Duodenal mucosa (tissue), 2 donors: Measurements from ENCODE around the gene DPYSL3.

Experiments
- H3K27ac ChIP-seq: one replicate; pipeline ENCODE4 v1.7.0; 2013; ENCODE audit warnings: low read depth, low read length
- H3K27me3 ChIP-seq, 2 donors: one replicate each; pipeline ENCODE4 v1.7.0; 2013; ENCODE audit warnings: low read length in 2 of 2, control low read depth in 1 of 2; ENCODE audit not compliant: insufficient read depth in 2 of 2, control insufficient read depth in 1 of 2
- H3K36me3 ChIP-seq, 2 donors: one replicate each; pipeline ENCODE4 v1.7.0; 2013; ENCODE audit warnings: low read length in 2 of 2, control low read depth in 1 of 2; ENCODE audit not compliant: insufficient read depth in 2 of 2, control insufficient read depth in 1 of 2
- H3K4me1 ChIP-seq, 2 donors: one replicate each; pipeline ENCODE4 v1.7.0; 2013; ENCODE audit warnings: low read length in 2 of 2, control low read depth in 1 of 2; ENCODE audit not compliant: insufficient read depth in 2 of 2, control insufficient read depth in 1 of 2
- H3K4me3 ChIP-seq, 2 donors: one replicate each; pipeline ENCODE4 v1.7.0; 2013; ENCODE audit warnings: low read length in 2 of 2, low read depth in 1 of 2
- H3K9ac ChIP-seq, 2 donors: one replicate each; pipeline ENCODE4 v1.7.0; 2013; ENCODE audit warnings: low read length in 2 of 2, low read depth in 1 of 2
- H3K9me3 ChIP-seq, 2 donors: one replicate each; pipeline ENCODE4 v1.7.0; 2013; ENCODE audit warnings: low read length in 2 of 2, control low read depth in 1 of 2; ENCODE audit not compliant: control insufficient read depth in 1 of 2

The DPYSL3 gene

DNA sequence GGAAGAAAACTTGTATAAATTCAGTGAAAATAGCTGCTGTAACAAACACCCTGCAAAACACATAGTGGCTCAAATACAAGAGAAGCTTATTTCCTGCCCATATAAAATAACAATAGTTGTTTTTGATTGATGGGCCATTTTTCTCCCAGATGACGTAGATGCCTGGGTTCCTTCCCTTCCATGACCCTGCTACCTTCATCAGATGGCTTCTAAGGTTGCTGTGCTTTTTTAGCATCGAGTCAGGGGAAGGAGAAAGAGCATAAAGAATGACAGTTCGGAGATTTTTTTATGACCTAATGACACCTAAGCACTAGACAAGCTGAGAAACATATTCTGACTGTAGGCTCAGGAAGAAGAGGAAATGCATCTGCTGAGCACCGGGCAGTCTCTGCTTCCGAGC, 34.7 kb upstream of the DPYSL3 start:
- Histone ChIP-seq H3K9me3 (no peaks in the 10 kb centered on the region), H3K4me3 (no peak overlapping the region), H3K36me3 (no peaks in the 10 kb centered on the region), H3K4me1 (no peaks in the 10 kb centered on the region), H3K9ac (no peak overlapping the region), H3K27me3 (no peaks in the 10 kb centered on the region), H3K27ac (no peak overlapping the region)

DNA sequence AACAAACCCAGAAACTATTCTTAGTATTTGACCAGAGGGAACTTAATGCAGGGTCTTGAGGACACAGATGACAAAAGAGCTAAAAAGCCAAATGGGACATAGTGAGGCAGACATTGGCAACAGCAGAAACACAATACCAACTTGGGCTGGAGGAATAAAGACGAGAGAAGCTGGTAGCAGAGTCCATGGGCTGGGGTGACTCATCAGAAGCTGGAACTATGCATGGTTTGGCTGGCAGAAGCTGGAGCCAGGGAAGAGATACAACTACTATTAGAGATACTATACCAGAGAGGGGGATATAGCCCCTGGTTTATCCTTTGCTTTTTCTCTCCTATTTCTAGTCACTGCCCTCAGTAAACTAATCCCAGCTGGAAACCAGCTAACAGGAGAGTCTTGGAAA, 29.2 kb upstream of the DPYSL3 start:
- Histone ChIP-seq H3K4me3 (no peak overlapping the region), H3K9me3 (no peaks in the 10 kb centered on the region), H3K36me3 (no peaks in the 10 kb centered on the region), H3K27me3 (no peaks in the 10 kb centered on the region), H3K4me1 (no peaks in the 10 kb centered on the region), H3K9ac (no peak overlapping the region), H3K27ac (no peak overlapping the region)

DNA sequence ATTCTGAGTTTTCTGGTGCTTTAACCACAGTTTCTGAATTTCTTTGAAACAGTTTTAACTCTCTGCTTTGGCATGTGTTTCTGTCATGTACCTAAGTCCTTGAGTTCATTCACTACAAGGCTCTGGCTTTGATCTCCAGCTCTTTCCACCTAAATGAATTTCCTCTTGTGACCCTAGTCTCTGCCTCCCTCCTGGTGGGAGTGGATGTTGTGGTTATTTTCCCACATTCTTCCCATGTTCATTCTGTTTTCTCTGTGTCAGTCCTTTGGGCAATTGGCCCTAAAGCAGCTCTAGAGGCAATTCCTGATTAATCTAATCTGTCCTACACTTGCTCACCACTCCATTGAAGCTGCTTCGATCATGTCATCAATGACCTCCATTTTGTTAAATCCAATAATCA, 28.4 kb upstream of the DPYSL3 start:
- H3K36me3 ChIP-seq = no peaks in the 10 kb centered on the region

DNA sequence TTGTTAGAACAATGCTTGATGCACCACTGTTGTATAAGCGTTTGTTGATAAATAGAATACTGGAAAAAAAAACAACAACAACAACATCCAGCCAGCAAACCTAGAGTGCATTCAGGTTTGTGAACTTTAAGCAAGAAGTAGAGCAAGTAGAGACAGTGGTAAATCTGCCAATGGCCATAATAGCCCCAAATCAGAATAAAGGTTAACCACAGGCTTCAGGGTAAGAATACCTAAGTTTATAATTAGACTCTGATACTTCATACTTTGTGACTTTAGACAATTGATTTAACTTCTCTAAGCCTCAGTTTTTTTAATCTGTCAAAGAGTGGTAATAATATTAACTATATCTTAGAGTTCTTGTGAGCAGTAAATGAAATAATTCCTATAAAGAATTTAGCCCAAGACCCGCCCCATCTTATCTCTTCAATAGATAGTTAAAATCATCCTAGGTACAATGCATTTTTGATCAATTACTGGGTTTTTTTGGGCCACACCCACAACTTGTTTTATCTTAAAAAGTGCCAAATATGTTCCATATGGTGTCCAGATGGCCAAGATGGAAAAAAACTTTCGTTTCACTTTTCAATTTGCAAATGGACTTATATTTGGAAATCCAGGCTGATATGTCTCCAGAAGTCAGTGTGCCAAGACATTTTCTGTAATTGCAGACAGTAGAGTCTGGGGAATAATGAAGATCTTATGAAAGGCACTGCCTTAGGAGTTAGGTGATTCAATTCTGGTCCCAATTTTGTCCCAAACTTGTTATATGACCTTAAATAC, 24.5 kb upstream of the DPYSL3 start:
- no peaks in the 10 kb centered on the region for H3K36me3 ChIP-seq
- no peak overlapping the region for H3K4me3 ChIP-seq
- no peaks in the 10 kb centered on the region for H3K4me1 ChIP-seq
- no peak overlapping the region for H3K27ac ChIP-seq
- H3K27me3 ChIP-seq = no peaks in the 10 kb centered on the region
- H3K9me3 ChIP-seq = no peaks in the 10 kb centered on the region
- H3K9ac ChIP-seq = no peak overlapping the region

More for the DNA sequence above, 28.4 kb upstream of the DPYSL3 start:
- Histone ChIP-seq H3K4me3 (no peak overlapping the region), H3K9me3 (no peaks in the 10 kb centered on the region), H3K4me1 (no peaks in the 10 kb centered on the region), H3K27me3 (no peaks in the 10 kb centered on the region), H3K27ac (no peak overlapping the region), H3K9ac (no peak overlapping the region)

DNA sequence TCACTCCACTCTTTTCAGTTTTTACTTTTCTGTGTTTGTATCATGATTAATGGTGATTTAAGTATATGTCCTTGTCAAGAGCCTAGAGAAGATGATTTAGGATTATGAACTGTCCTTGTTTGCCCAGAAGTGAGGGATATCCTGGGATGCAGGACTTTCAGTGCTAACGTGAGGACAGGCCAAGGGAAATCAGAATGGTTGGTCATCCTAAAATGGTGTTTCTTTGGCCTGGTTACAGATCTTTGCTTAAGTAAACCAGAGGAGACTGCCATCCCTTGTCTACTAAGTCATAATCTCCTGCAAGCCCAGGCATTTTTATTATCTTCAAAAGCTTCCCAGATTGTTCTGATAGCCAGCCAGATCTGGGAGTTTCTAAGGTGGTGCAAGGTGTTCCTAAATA, 22.3 kb upstream of the DPYSL3 start:
- Histone ChIP-seq H3K9me3 (no peaks in the 10 kb centered on the region), H3K36me3 (no peaks in the 10 kb centered on the region), H3K4me1 (no peaks in the 10 kb centered on the region), H3K4me3 (no peak overlapping the region), H3K27ac (no peak overlapping the region), H3K9ac (no peak overlapping the region), H3K27me3 (no peaks in the 10 kb centered on the region)

DNA sequence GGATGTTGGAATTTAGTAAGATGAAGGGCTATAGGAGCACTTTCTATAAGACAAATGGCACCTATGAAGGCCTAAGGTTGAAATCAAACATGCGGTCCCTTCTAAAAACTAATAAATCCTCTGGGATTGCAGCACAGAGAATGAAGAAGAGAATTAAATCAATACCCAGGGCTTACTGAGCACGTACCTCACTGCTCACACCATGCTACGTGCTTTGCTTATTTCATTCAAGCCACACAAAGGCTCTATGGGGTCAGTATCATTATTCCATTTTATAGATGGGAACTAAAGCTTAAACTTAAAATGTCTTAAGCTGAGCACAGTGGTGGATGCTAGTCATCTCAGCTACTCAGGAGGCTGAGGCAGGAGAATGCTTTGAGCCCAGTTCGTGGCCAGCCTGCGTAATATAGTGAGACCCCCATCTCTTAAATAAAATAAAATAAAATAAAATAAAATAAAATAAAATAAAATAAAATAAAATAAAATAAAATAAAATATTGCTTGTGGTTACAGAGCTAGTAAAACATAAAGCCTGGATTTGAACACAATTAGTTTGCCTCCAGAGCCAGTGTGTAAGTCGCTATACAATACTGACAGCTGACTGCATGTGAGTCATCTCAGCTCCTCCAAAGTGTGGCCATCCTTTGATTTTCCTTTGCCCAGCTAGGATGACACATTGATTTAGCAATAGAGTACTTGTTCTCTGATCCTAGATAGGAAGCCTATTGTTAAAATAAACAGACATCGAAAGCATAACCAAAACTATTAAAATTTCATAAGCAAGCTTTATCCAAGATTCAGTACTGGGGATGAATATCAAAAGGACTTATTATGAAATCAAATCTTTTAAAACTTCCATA, 20.9 kb upstream of the DPYSL3 start:
- H3K4me1 ChIP-seq = no peaks in the 10 kb centered on the region
- no peak overlapping the region for H3K27ac ChIP-seq
- no peaks in the 10 kb centered on the region for H3K27me3 ChIP-seq
- no peaks in the 10 kb centered on the region for H3K9me3 ChIP-seq
- H3K36me3 ChIP-seq = no peaks in the 10 kb centered on the region
- no peak overlapping the region for H3K4me3 ChIP-seq
- no peak overlapping the region for H3K9ac ChIP-seq

DNA sequence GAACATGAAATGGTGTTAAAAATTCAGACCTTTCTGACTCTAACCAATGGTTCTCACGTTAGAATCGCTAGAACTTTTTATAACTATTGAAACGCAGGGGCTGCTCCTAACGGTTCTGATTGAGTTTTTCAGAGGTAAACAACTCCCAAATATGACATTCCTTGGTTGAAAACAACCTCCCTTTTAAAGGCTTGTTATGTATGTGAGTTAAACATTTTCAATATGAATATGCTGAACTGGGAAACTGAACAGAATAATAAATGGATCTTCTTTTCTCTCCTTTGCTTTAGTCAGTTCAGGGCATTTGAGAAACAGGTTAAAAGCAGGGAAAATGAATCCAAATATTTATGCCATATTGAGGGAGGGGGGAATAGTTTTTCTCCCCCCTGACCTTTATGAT, 13.2 kb upstream of the DPYSL3 start:
- no peaks in the 10 kb centered on the region for H3K4me1 ChIP-seq
- no peak overlapping the region for H3K27ac ChIP-seq
- H3K36me3 ChIP-seq = no peaks in the 10 kb centered on the region
- H3K9me3 ChIP-seq = no peaks in the 10 kb centered on the region
- H3K27me3 ChIP-seq = no peaks in the 10 kb centered on the region
- no peak overlapping the region for H3K4me3 ChIP-seq
- H3K9ac ChIP-seq = no peak overlapping the region

DNA sequence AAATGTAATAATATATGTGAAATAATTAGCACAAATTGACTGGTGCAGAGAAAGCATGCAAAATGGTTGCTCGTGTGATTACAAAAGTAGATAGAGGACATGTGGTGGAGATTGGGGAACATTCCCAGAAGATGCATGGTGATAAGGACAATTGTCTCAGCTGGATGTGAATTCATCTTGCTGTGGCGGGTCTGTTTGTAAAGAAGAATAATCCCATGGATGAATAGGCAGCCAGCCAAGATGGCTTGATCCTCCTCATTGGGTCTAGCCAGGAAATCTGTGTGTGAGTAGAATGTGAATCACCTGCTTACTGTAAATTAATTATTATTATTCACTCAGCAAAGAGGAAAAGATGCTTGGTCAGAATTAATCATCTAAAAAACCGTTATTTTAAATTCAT, 12.6 kb upstream of the DPYSL3 start:
- H3K27me3 ChIP-seq = no peaks in the 10 kb centered on the region
- H3K4me3 ChIP-seq = no peak overlapping the region
- H3K27ac ChIP-seq = no peak overlapping the region
- H3K9ac ChIP-seq = no peak overlapping the region
- no peaks in the 10 kb centered on the region for H3K4me1 ChIP-seq
- H3K9me3 ChIP-seq = no peaks in the 10 kb centered on the region
- H3K36me3 ChIP-seq = no peaks in the 10 kb centered on the region

DNA sequence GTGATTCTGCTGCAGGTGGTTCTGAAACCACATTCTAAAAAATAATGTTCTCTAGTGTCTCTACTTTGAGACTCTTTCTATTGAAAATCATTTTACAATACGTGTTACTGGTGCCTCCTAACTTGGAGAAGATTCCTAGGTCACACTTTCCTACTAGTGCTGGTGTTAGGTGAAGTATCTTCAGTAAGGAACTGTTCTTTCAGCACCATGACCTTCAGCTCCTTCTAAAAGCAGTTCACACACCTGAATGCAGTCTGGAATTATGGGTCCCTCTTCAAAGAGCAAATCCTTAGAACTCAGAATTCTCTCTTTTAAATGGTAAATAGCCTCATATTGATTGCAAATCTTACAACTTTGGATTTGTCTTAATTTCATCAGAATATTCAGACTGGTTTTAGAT, 10.6 kb upstream of the DPYSL3 start:
- H3K36me3 ChIP-seq = no peaks in the 10 kb centered on the region
- no peaks in the 10 kb centered on the region for H3K27me3 ChIP-seq
- no peak overlapping the region for H3K27ac ChIP-seq
- H3K9ac ChIP-seq = no peak overlapping the region
- H3K4me1 ChIP-seq = no peaks in the 10 kb centered on the region
- no peak overlapping the region for H3K4me3 ChIP-seq
- H3K9me3 ChIP-seq = no peaks in the 10 kb centered on the region

DNA sequence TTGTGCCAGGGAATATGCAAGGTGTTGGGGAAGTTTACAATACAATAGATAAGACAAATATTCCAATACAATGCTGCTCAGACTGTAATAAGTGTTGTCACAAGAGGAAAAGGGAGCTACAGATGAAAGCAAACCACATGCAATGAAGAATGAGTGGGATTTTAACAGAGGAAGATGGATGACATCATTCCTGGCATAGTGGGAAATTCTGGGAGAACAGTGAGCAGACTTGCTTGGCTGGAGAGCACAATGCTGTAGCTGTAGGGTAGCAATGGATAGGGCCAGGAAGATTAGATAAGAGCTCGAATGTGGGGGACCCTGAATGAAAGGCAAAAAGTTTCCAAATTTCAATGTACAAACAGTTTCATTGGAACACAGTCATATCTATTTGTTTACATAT, 9.5 kb upstream of the DPYSL3 start:
- Histone ChIP-seq H3K36me3 (no peaks in the 10 kb centered on the region), H3K27me3 (no peaks in the 10 kb centered on the region), H3K9me3 (no peaks in the 10 kb centered on the region), H3K4me1 (no peaks in the 10 kb centered on the region), H3K4me3 (no peak overlapping the region), H3K27ac (no peak overlapping the region), H3K9ac (no peak overlapping the region)
